ENCODE results near the gene JAZF1.

JAZF1 gene

DNA sequence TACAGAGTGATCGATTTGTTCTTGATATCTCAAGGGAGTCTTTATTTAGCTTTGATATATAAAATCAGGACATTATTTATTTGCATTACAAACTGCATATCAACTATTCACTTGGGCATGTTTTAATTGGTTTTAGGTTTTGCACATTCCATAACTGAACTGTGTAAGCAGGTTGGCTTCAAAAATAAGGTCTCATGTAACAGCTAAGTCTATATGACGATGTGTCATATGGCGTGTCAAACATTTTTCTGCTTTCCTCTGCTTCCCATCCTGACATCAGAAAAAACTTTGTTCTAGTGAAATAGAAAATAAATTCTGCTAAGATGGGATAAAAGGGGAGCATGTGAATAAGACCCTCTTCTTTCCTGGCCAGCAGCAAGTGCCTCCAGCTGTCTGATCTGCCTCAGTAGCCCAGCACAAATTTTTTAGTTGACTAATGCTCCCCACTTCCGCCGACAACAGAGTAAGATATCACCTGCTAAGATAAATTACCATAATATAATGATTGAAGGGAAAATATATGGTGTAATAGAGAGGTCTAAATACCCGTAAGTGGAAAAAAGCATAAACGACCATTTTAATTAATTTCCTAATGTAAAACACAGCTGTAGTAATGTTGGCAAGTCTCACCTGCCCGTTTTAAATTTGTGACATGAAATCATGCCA is 260.2 kb downstream of the JAZF1 start:
- Histone ChIP-seq H3K79me2 (ENCODE audit: control insufficient read depth, low read length) (peaks cover 46% of the 10 kb centered on the region), H3F3A (ENCODE audit: control insufficient read depth, insufficient read depth) (peaks cover 24% of the 10 kb centered on the region), H3K4me1 (ENCODE audit: control insufficient read depth, low read length) (peaks cover 81% of the 10 kb centered on the region), H3K36me3 (ENCODE audit: control insufficient read depth, low read length) (peaks cover 12% of the 10 kb centered on the region), H3K4me3 (ENCODE audit: low read length) (peak overlapping the region; percentile 56), H3K9me2 (replicated peaks; ENCODE audit: control insufficient read depth, low read length) (no peaks in the 10 kb centered on the region), H4K20me1 (ENCODE audit: control insufficient read depth, insufficient read depth, low read depth, low read length) (no peaks in the 10 kb centered on the region), H3K27me3 (ENCODE audit: control insufficient read depth, low read length) (no peaks in the 10 kb centered on the region), H3K4me2 (ENCODE audit: low read length) (peak overlapping the region; percentile 77), H3K27ac (ENCODE audit: low read depth, low read length) (peak overlapping the region; percentile 62), H3K9me3 (ENCODE audit: control insufficient read depth, insufficient read depth, low read length) (no peaks in the 10 kb centered on the region)
- TF ChIP-seq EZH2phosphoT487 (IDR thresholded peaks at IDR 0.05; ENCODE audit: borderline replicate concordance, low read length) = no peak
- no peak for TF ChIP-seq CTCF (IDR thresholded peaks at IDR 0.05; ENCODE audit: low read depth, low read length, poor library complexity, severe bottlenecking)

- Histone ChIP-seq H3K4me2 (ENCODE audit: low read length) (peak overlapping the region; percentile 77), H3K27me3 (ENCODE audit: control insufficient read depth, low read length) (no peaks in the 10 kb centered on the region), H4K20me1 (ENCODE audit: control insufficient read depth, insufficient read depth, low read depth, low read length) (no peaks in the 10 kb centered on the region), H3F3A (ENCODE audit: control insufficient read depth, insufficient read depth) (peaks cover 24% of the 10 kb centered on the region), H3K9me2 (replicated peaks; ENCODE audit: control insufficient read depth, low read length) (no peaks in the 10 kb centered on the region), H3K36me3 (ENCODE audit: control insufficient read depth, low read length) (peaks cover 12% of the 10 kb centered on the region), H3K27ac (ENCODE audit: low read depth, low read length) (peak overlapping the region; percentile 62), H3K4me3 (ENCODE audit: low read length) (peak overlapping the region; percentile 56), H3K79me2 (ENCODE audit: control insufficient read depth, low read length) (peaks cover 42% of the 10 kb centered on the region), H3K9me3 (ENCODE audit: control insufficient read depth, insufficient read depth, low read length) (no peaks in the 10 kb centered on the region), H3K4me1 (ENCODE audit: control insufficient read depth, low read length) (peaks cover 70% of the 10 kb centered on the region)
- TF ChIP-seq EZH2phosphoT487 (IDR thresholded peaks at IDR 0.05; ENCODE audit: borderline replicate concordance, low read length) (no peak), CTCF (IDR thresholded peaks at IDR 0.05; ENCODE audit: low read depth, low read length, poor library complexity, severe bottlenecking) (no peak)
These were observed 262.1 kb downstream of the JAZF1 start for GRCh38 chr7:27918503-27918902.

GRCh38 chr7:27917774-27918314 is 262.8 kb downstream of the JAZF1 start:
- no peaks in the 10 kb centered on the region for H3K9me2 ChIP-seq (replicated peaks; ENCODE audit: control insufficient read depth, low read length)
- H3K4me3 ChIP-seq (ENCODE audit: low read length) = peak overlapping the region; percentile 56
- peaks cover 63% of the 10 kb centered on the region for H3K4me1 ChIP-seq (ENCODE audit: control insufficient read depth, low read length)
- peaks cover 38% of the 10 kb centered on the region for H3K79me2 ChIP-seq (ENCODE audit: control insufficient read depth, low read length)
- peak overlapping the region; percentile 62 for H3K27ac ChIP-seq (ENCODE audit: low read depth, low read length)
- TF ChIP-seq EZH2phosphoT487 (IDR thresholded peaks at IDR 0.05; ENCODE audit: borderline replicate concordance, low read length) (no peak), CTCF (IDR thresholded peaks at IDR 0.05; ENCODE audit: low read depth, low read length, poor library complexity, severe bottlenecking) (no peak)
- H3K9me3 ChIP-seq (ENCODE audit: control insufficient read depth, insufficient read depth, low read length) = no peaks in the 10 kb centered on the region
- H3K4me2 ChIP-seq (ENCODE audit: low read length) = peak overlapping the region; percentile 77
- no peaks in the 10 kb centered on the region for H3K27me3 ChIP-seq (ENCODE audit: control insufficient read depth, low read length)
- peaks cover 24% of the 10 kb centered on the region for H3F3A ChIP-seq (ENCODE audit: control insufficient read depth, insufficient read depth)
- no peaks in the 10 kb centered on the region for H4K20me1 ChIP-seq (ENCODE audit: control insufficient read depth, insufficient read depth, low read depth, low read length)
- peaks cover 12% of the 10 kb centered on the region for H3K36me3 ChIP-seq (ENCODE audit: control insufficient read depth, low read length)

All from DOHH2 (cell line).